H9 (cell line): Measurements from ENCODE around the gene TSPAN3. TPM values are rescaled to one million over a fixed set of nuclear protein-coding genes. Genes with fewer than 3 reads are reported as not detected.

Experiments used
- DNase-seq: peaks from one replicate; pipeline ENCODE4 v3.0.0-alpha.2; 2017
- H2AFZ ChIP-seq: one replicate; pipeline ENCODE4 v1.6.1; 2013; ENCODE audit warnings: mild to moderate bottlenecking, low read length, control low read depth, moderate library complexity
- H2AK5ac ChIP-seq: 2 replicates; pipeline ENCODE4 v1.6.1; 2013; ENCODE audit warnings: low read length, control low read depth, mixed read lengths; ENCODE audit not compliant: insufficient read length
- H2BK120ac ChIP-seq: one replicate; pipeline ENCODE4 v1.6.1; 2013; ENCODE audit warnings: low read depth, mild to moderate bottlenecking, low read length, control low read depth, inconsistent platforms; ENCODE audit not compliant: poor library complexity, severe bottlenecking
- H2BK12ac ChIP-seq: 2 replicates; pipeline ENCODE4 v1.6.1; 2013; ENCODE audit warnings: low read length, control low read depth, mixed read lengths, low read depth; ENCODE audit not compliant: insufficient read length
- H2BK15ac ChIP-seq: 2 replicates; pipeline ENCODE4 v1.6.1; 2013; ENCODE audit warnings: low read depth, low read length, control low read depth
- H2BK20ac ChIP-seq: one replicate; pipeline ENCODE4 v1.6.1; 2013; ENCODE audit warnings: low read depth, mild to moderate bottlenecking, low read length, control low read depth, inconsistent platforms; ENCODE audit not compliant: poor library complexity, severe bottlenecking
- H2BK5ac ChIP-seq: 2 replicates; pipeline ENCODE4 v1.6.1; 2013; ENCODE audit warnings: low read length, control low read depth, mixed read lengths; ENCODE audit not compliant: insufficient read length
- H3K14ac ChIP-seq: 2 replicates; pipeline ENCODE4 v1.6.1; 2013; ENCODE audit warnings: low read length, control low read depth; ENCODE audit not compliant: insufficient read depth
- H3K18ac ChIP-seq: 2 replicates; pipeline ENCODE4 v1.6.1; 2013; ENCODE audit warnings: low read depth, mild to moderate bottlenecking, mixed read lengths, low read length, control low read depth; ENCODE audit not compliant: insufficient read length
- H3K23ac ChIP-seq: 2 replicates; pipeline ENCODE4 v1.6.1; 2013; ENCODE audit warnings: low read length, control low read depth, mixed read lengths, low read depth; ENCODE audit not compliant: insufficient read length
- H3K23me2 ChIP-seq: 2 replicates; pipeline ENCODE4 v1.6.1; 2013; ENCODE audit warnings: low read depth, mild to moderate bottlenecking, mixed read lengths, low read length, control low read depth; ENCODE audit not compliant: insufficient read length, poor library complexity, severe bottlenecking
- H3K27ac ChIP-seq: 2 replicates; pipeline ENCODE4 v1.5.1; 2013; ENCODE audit warnings: low read length, control low read depth, mixed read lengths, low read depth; ENCODE audit not compliant: insufficient read length
- H3K27me3 ChIP-seq: 2 replicates; pipeline ENCODE4 v1.6.1; 2013; ENCODE audit warnings: low read length, control low read depth, inconsistent platforms; ENCODE audit not compliant: insufficient read depth
- H3K4ac ChIP-seq: 2 replicates; pipeline ENCODE4 v1.6.1; 2013; ENCODE audit warnings: low read depth, mild to moderate bottlenecking, control low read depth, inconsistent platforms, low read length, moderate library complexity
- H3K4me1 ChIP-seq: 2 replicates; pipeline ENCODE4 v1.6.1; 2013; ENCODE audit warnings: low read length, control low read depth, inconsistent platforms; ENCODE audit not compliant: insufficient read depth
- H3K4me2 ChIP-seq: 2 replicates; pipeline ENCODE4 v1.6.1; 2013; ENCODE audit warnings: low read length, control low read depth, mixed read lengths; ENCODE audit not compliant: insufficient read length, insufficient read depth
- H3K56ac ChIP-seq: 2 replicates; pipeline ENCODE4 v1.6.1; 2013; ENCODE audit warnings: low read depth, mild to moderate bottlenecking, mixed read lengths, low read length, control low read depth; ENCODE audit not compliant: insufficient read length
- H3K79me1 ChIP-seq: 2 replicates; pipeline ENCODE4 v1.6.1; 2013; ENCODE audit warnings: low read depth, mild to moderate bottlenecking, moderate library complexity, low read length, control low read depth, inconsistent platforms; ENCODE audit not compliant: insufficient read depth, poor library complexity, severe bottlenecking
- H3K79me2 ChIP-seq: 2 replicates; pipeline ENCODE4 v1.6.1; 2013; ENCODE audit warnings: low read length, control low read depth, inconsistent platforms; ENCODE audit not compliant: insufficient read depth
- H3K9ac ChIP-seq: 2 replicates; pipeline ENCODE4 v1.6.1; 2013; ENCODE audit warnings: low read length, control low read depth, mixed read lengths; ENCODE audit not compliant: insufficient read length; ENCODE audit errors: extremely low read depth
- H3K9me3 ChIP-seq: one replicate; pipeline ENCODE4 v1.6.1; 2013; ENCODE audit warnings: low read depth, low read length, inconsistent platforms; ENCODE audit not compliant: control insufficient read depth
- H3T11ph ChIP-seq: one replicate; pipeline ENCODE4 v1.6.1; 2013; ENCODE audit warnings: mild to moderate bottlenecking, low read length, control low read depth, inconsistent platforms
- H4K20me1 ChIP-seq: one replicate; pipeline ENCODE4 v1.6.1; 2013; ENCODE audit not compliant: control insufficient read depth, insufficient read length, insufficient read depth
- H4K5ac ChIP-seq: 2 replicates; pipeline ENCODE4 v1.6.1; 2013; ENCODE audit warnings: low read depth, mild to moderate bottlenecking, mixed read lengths, low read length, control low read depth; ENCODE audit not compliant: insufficient read length
- H4K8ac ChIP-seq: replicated peaks from 2 replicates; pipeline ENCODE4 v1.6.1; 2013; ENCODE audit warnings: low read length, control low read depth, mixed read lengths, low read depth; ENCODE audit not compliant: insufficient read length
- H4K91ac ChIP-seq: 2 replicates; pipeline ENCODE4 v1.6.1; 2013; ENCODE audit warnings: low read depth, mild to moderate bottlenecking, moderate library complexity, mixed read lengths, low read length, control low read depth; ENCODE audit not compliant: insufficient read length
- H3K27ac Mint-ChIP-seq, 3 experiments: 2 replicates in 2 of 3; 3 replicates in 1 of 3; pipeline ENCODE4 v1.8.0; 2020 to 2021; ENCODE audit warnings: mixed read lengths in 3 of 3, mild to moderate bottlenecking in 1 of 3, moderate library complexity in 1 of 3
- H3K27me3 Mint-ChIP-seq: 2 replicates; pipeline ENCODE4 v1.8.0; 2021; ENCODE audit warnings: low read depth, mild to moderate bottlenecking, moderate library complexity, mixed read lengths
- H3K36me3 Mint-ChIP-seq, 3 experiments: 2 replicates in 2 of 3; 3 replicates in 1 of 3; pipeline ENCODE4 v1.8.0; 2020 to 2021; ENCODE audit warnings: low read depth in 3 of 3, mixed read lengths in 3 of 3; ENCODE audit not compliant: insufficient read depth in 1 of 3
- H3K4me1 Mint-ChIP-seq, 2 experiments: 2 replicates each; pipeline ENCODE4 v1.8.0; 2020; ENCODE audit warnings: mixed read lengths in 2 of 2
- H3K4me3 Mint-ChIP-seq, 2 experiments: 2 replicates in 1 of 2; 3 replicates in 1 of 2; pipeline ENCODE4 v1.8.0; 2020 to 2021; ENCODE audit warnings: mild to moderate bottlenecking in 2 of 2, mixed read lengths in 2 of 2, moderate library complexity in 1 of 2
- H3K9me3 Mint-ChIP-seq, 2 experiments: 2 replicates in 1 of 2; 3 replicates in 1 of 2; pipeline ENCODE4 v1.8.0; 2020; ENCODE audit warnings: mild to moderate bottlenecking in 2 of 2, mixed read lengths in 2 of 2, moderate library complexity in 1 of 2
- WGBS: extraction: QIAGEN DNeasy Blood & Tissue Kit; methylation state at CpG from one replicate; pipeline ENCODE4 v1.1.7; 2013; ENCODE audit warnings: missing lambda C conversion rate, low lambda C conversion rate, mixed read lengths; ENCODE audit not compliant: insufficient read length; ENCODE audit errors: extremely low coverage; 5-methylcytosine and 5-hydroxymethylcytosine counted together
- total RNA-seq: library from RNA; stranded (reverse); gene quantifications from 2 replicates; pipeline ENCODE4 v1.2.1, GENCODE V29; 2021
- TF ChIP-seq, protein P1 (sequence below): fragments of 200-600 bp; sonication (generic); conservative IDR thresholded peaks from 3 replicates; pipeline ENCODE4 v1.8.0; 2021; ENCODE audit warnings: antibody characterized with exemption, mild to moderate bottlenecking

The TSPAN3 gene
- total RNA-seq, 1 experiment from 2014 or later = 117 TPM

DNA sequence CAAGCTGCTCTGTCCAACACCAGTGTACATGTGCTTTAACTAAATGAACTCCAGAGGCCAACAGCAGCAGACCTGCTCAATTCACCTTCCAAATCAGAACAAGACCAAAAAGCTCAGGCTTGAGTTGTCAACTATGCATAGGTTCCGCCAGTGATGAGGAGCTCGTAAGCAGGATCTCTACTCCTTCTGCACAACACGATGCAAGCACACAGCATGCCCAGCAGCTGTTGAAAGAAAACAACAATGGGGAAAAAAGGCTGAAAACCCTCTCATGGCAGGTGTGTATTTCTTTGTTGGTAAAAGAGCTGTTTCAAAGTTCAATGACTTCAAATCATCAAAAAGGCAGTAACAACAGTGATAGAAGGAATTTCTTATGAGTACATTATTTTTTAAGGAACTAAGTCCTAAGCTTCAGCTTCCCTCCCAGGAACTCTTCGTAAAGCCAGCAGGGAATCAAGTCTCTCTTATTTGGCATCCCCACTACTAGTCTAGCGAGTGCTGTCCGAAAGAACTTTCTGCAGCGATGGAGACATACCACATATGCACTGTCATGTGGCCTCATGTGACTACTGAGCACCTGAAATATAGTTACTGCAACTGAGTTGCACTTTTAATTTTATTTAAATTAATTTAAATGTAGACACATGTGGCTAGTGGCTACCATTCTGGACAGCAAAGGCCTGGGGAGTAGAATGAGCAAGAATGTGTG, 24.1 kb downstream of the TSPAN3 start:
- WGBS = no CpG with 5 or more reads among the region's 7 CpGs
- H3K27ac Mint-ChIP-seq = no peak overlapping the region; a peak in 1 of 7 replicates
- no peaks in the 10 kb centered on the region for H3K4me1 ChIP-seq
- H2BK120ac ChIP-seq = no peak overlapping the region
- H4K20me1 ChIP-seq = no peaks in the 10 kb centered on the region
- no peak overlapping the region for H3K14ac ChIP-seq
- H3K18ac ChIP-seq = no peak overlapping the region
- H4K5ac ChIP-seq = no peak overlapping the region
- DNase-seq = no peak
- no peak overlapping the region for H3K23ac ChIP-seq
- H2AK5ac ChIP-seq = no peak overlapping the region
- no peak overlapping the region for H2BK12ac ChIP-seq
- no peaks in the 10 kb centered on the region for H3K79me2 ChIP-seq
- H3K4me2 ChIP-seq = no peak overlapping the region
- no peak overlapping the region for H3K56ac ChIP-seq
- no peak overlapping the region for H4K91ac ChIP-seq
- no peaks in the 10 kb centered on the region for H3K23me2 ChIP-seq
- no peaks in the 10 kb centered on the region for H3K4me1 Mint-ChIP-seq
- H2BK20ac ChIP-seq = no peak overlapping the region
- H3T11ph ChIP-seq = no peak overlapping the region
- no peak overlapping the region for H3K9ac ChIP-seq
- H3K27me3 ChIP-seq = no peaks in the 10 kb centered on the region
- no peak overlapping the region for H2BK15ac ChIP-seq
- no peaks in the 10 kb centered on the region for H3K79me1 ChIP-seq
- peaks cover 16 to 63% (median 63%) of the 10 kb centered on the region in 3 experiments; a peak in 6 of 7 replicates for H3K36me3 Mint-ChIP-seq
- no peaks in the 10 kb centered on the region for H3K9me3 ChIP-seq
- no peak overlapping the region for H2AFZ ChIP-seq
- H3K9me3 Mint-ChIP-seq = no peaks in the 10 kb centered on the region
- TF ChIP-seq, protein P1, sequence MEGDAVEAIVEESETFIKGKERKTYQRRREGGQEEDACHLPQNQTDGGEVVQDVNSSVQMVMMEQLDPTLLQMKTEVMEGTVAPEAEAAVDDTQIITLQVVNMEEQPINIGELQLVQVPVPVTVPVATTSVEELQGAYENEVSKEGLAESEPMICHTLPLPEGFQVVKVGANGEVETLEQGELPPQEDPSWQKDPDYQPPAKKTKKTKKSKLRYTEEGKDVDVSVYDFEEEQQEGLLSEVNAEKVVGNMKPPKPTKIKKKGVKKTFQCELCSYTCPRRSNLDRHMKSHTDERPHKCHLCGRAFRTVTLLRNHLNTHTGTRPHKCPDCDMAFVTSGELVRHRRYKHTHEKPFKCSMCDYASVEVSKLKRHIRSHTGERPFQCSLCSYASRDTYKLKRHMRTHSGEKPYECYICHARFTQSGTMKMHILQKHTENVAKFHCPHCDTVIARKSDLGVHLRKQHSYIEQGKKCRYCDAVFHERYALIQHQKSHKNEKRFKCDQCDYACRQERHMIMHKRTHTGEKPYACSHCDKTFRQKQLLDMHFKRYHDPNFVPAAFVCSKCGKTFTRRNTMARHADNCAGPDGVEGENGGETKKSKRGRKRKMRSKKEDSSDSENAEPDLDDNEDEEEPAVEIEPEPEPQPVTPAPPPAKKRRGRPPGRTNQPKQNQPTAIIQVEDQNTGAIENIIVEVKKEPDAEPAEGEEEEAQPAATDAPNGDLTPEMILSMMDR = no peak
- no peak overlapping the region for H3K27ac ChIP-seq
- no peak overlapping the region for H2BK5ac ChIP-seq
- no peak overlapping the region for H3K4me3 Mint-ChIP-seq
- H3K4ac ChIP-seq = no peak overlapping the region
- no peaks in the 10 kb centered on the region for H3K27me3 Mint-ChIP-seq
- no peak overlapping the region for H4K8ac ChIP-seq
